Measurements from ENCODE around the gene GOLT1A.
"Not testable (repeated sequence)": the region's sequence is repeated elsewhere in the genome, so short reads cannot be mapped to it uniquely, and the experiment has no call there.

GOLT1A gene

DNA sequence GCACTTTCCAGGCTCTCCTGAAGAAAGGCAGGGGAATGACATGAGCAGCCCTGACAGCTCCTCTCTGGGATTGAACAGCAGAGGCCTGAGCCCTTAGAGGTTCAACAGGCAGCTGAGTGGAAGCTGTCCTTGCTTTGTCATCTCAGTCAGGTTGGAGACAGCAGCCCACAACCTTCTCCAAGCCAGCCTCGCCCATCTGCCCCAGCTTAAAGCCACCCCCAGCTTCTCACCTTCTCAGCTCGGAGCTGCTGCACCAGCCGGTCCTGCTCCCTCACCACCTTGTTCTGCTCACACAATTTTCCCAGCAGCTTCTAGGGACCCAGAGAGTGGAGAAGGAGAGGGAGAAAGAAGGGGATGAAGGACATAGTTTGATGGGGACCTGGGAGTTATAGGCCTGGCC lies 35.2 kb upstream of the GOLT1A start:
- no peak for DNase-seq (ENCODE audit: low spot score)

DNA sequence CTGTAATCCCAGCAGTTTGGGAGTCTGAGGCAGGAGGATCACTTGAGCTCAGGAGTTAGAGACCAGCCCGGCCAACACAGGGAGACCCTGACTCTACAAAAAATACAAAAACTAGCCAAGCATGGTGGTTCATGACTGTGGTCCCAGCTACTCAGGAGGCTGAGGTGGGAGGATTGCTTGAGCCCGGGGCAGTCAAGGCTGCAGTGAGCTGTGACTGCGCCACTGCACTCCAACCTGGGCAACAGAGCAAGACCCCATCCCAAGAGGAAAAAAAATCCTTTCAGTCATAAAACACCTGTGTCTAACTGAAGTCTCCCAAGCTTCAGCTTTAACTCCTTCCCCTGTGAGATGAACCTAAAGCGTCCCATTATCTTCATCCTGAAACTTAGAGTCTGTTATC lies 33.1 kb upstream of the GOLT1A start:
- DNase-seq (ENCODE audit: low spot score) = no peak

DNA sequence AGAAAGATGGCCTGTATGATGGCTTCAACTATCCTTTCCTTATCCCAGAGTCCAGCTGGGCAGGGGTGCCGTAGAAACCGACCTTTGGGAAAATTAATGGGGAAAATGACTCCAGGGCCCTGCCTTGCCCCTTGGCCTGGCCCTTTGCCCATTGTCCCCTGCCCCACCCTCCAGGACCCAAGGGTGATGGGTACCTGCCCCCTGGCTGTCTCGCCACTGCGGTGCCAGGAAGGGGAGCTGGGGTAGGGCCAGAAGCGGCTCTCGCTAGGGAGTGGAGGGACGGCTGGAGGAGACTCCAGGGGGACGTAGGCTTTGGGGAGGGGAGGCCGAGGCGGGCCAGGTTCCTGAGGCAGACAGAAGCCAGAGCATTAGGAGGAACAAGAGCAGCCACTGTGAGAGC lies 29.1 kb upstream of the GOLT1A start:
- DNase-seq (ENCODE audit: low spot score) = no peak

DNA sequence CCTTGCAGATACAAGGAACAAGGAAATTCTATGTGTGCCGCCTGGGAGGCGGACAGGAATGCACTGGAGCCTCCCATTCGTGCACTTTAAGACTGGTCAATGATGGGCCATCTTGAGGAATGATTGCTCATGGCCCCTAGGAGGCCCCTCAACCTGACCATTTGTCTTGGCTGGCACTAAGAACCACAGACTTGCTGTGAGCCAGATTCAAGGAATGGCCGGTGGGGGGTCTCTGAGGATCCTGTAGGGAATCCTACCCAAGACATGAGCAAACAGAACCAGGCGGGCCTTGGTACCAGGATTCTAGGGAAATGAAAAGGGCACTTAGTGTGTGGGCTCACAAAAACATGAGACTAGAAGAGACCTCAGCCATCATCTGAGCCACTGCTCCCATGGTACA lies 28.1 kb upstream of the GOLT1A start:
- DNase-seq (ENCODE audit: low spot score) = no peak

DNA sequence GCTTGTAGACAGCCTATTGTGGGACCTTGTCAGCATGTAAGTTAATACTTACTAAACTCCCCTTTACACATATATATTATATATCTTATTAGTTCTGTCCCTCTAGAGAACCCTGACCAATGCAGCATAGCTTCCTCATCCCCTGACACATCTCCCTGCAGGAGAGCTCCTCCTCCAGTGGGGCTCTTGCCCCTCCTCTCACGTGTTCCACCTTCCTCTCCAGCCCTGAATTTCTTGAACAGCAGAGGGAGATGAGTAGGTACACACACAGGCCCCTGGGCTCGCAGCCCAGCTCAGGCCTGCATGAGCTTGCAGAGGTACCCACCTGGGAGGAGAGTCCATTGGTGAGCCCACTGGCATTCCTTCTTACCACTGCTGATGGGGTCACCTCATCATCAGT lies 27.3 kb upstream of the GOLT1A start:
- DNase-seq (ENCODE audit: low spot score) = no peak

DNA sequence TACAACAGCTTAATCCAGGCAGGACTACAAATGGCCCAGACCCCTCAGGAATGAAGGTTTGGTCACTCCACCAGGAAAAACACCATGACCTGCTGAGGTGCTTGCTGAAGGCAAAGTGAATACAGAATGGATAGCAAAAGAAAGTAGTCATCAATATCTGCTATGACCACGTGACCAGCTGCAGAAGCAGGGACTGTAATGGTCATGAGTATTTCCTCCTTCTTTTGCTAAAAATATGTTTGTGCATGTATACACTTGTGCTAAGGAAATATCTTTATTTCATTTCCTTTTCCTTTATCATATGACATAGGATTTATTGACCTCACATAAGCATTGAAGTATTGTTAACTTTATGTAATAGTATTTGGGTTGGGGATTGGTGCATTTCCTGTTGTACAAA lies 26.4 kb upstream of the GOLT1A start:
- DNase-seq (ENCODE audit: low spot score) = no peak

DNA sequence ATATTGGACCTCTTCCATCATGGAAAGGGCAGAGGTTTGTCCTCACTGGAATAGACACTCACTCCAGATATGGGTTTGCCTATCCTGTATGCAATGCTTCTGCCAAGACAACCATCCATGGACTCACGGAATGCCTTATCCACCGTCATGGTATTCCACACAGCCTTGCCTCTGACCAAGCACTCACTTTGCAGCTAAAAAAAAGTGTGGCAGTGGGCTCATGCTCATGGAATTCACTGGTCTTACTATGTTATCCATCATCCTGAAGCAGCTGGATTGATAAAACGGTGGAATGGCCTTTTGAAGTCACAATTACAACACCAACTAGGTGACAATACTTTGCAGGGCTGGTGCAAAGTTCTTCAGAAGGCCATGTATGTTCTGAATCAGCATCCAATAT lies 25.6 kb upstream of the GOLT1A start:
- DNase-seq (ENCODE audit: low spot score) = not testable (repeated sequence)

DNA sequence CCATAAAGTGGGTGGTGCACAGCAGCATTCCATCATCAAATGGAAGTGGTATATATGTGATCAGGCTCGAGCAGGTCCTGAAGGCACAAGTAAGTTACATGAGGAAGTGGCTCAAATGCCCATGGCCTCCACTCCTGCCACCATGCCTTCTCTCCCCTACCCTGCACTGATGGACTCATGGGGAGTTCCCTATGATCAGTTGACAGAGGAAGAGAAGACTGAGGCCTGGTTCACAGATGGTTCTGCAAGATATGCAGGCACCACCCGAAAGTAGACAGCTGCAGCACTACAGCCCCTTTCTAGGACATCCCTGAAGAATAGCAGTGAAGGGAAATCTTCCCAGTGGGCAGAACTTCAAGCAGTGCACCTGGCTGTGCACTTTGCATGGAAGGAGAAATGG lies 24.7 kb upstream of the GOLT1A start:
- DNase-seq (ENCODE audit: low spot score) = not testable (repeated sequence)

DNA sequence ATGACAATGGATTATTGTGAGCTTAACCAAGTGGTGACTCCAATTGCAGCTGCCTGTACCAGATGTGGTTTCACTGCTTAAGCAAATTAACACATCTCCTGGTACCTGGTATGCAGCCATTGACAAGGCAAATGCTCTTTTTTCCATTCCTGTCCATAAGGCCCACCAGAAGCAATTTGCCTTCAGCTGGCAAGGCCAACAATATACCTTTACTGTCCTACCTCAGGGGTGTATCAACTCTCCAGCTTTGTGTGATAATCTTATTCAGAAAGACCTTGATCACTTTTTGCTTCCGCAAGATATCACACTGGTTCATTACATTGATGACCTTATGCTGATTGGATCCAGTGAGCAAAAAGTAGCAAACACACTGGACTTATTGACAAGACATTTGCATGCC lies 23.7 kb upstream of the GOLT1A start:
- DNase-seq (ENCODE audit: low spot score) = not testable (repeated sequence)

DNA sequence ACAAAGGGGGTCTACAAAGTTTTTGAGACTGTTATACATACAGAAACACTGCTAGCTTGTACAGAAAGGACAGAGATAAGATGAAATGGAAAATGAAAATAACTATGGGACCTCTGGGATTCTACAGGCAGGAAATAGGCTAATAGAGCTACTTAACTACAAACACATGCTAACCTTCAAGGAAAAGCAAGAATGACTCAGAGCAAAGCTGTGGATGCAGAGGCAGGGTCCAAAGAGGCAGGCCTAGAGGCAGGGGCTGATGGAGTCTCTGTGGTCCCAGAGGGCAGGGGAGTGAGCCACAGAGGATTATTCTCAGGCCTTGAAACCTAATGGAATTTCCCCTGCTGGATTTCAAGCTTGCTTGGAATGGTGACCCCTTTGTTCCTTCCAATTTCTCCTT lies 18.7 kb upstream of the GOLT1A start:
- no peak for DNase-seq (ENCODE audit: low spot score)

DNA sequence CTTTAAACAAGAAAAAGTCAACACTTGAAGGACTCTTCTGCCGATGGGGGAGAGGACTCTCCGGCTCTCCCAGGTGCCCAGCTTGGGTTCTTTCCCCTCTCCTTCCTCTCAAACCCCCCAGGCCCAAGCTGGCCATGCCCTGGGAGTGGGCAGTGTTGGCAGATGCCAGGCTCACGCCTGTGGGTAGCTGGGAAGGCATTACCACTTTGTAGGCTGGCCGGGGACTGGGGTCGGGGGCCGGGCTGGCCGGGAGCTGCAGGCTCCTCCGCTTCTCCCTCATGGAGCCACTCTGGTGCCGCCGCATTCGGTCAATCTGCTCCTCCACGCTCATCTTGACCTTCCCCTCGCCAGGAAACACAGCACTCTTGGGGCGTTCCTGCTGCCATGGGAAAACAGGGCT lies 16.4 kb upstream of the GOLT1A start:
- DNase-seq (ENCODE audit: low spot score) = no peak

DNA sequence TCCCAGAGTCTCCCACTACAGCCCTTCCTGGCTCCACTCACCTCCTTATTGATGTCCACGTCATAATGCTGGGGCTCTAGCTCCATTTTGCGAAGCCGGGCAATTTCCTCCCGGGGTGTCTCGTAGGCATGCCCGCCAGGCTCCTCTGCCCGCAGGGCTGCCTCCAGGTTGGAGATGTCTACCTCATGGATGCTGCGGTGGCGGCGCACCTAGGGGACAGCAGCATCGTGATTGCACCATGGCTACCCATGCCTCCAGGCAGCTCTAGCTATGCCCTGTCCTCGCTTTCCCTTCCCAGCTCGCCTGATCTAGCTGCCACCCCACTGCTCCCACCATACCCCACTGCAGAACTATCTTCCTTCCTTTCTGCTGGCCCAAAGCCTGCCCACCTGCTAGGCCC lies 15.1 kb upstream of the GOLT1A start:
- DNase-seq (ENCODE audit: low spot score) = no peak

DNA sequence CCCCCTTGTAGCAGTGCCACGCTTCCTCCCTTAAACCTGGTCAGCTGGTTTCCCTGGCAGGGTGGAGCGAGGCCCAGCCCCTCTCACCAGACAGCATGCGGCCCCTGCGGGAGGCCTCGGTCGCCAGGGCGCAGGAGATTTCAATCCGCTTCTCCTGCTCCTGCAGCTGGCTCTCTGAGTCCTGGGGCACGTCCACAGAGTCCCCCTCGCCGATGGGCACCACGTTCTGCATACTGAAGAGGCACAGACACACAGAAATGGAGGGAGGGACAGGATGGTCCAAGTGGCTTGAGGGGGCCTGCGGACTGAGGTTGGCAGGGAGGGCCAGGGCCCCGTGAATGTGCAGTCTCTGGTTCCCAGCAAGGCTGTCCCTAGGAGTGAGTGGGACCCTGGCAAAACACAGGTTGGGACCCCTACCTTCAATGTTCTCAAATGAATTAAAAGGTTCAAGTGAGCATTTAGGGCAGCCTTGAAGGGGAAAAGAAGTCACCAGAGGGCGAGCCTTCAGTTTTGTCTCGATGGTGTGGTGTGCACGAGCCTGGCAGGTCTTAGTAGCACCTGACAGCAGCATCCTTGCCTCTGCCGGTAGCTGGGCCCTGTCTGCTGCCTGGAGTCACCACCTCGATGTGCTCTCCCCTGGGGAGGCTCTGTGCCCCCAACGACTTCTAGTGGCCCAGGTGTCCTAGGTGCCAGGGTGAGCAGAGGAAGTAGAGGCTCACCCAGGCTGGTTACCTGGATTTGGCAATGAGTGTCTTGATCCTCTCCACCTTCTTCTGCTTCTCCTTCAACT lies 14.4 kb upstream of the GOLT1A start:
- no peak for DNase-seq (ENCODE audit: low spot score)

DNA sequence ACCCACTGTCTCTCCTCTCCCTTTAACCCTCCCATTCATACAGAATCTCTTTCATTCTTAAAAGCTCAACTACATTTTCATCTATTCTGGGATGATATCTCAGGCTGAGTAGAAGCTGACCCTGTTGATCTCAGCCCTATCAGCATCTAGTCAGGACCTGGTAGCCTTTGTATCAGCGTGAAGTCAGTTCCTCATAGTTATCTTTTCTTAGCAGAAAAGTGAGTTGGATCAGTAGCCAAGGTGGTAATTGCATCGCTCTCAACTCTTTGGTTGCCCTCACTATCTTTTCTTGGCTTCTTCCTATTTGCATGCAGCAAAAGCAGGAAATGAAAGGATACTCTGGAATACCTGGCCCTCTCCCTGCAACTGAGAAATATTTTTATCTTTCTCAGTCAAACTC lies 13.6 kb upstream of the GOLT1A start:
- no peak for DNase-seq (ENCODE audit: low spot score)

DNA sequence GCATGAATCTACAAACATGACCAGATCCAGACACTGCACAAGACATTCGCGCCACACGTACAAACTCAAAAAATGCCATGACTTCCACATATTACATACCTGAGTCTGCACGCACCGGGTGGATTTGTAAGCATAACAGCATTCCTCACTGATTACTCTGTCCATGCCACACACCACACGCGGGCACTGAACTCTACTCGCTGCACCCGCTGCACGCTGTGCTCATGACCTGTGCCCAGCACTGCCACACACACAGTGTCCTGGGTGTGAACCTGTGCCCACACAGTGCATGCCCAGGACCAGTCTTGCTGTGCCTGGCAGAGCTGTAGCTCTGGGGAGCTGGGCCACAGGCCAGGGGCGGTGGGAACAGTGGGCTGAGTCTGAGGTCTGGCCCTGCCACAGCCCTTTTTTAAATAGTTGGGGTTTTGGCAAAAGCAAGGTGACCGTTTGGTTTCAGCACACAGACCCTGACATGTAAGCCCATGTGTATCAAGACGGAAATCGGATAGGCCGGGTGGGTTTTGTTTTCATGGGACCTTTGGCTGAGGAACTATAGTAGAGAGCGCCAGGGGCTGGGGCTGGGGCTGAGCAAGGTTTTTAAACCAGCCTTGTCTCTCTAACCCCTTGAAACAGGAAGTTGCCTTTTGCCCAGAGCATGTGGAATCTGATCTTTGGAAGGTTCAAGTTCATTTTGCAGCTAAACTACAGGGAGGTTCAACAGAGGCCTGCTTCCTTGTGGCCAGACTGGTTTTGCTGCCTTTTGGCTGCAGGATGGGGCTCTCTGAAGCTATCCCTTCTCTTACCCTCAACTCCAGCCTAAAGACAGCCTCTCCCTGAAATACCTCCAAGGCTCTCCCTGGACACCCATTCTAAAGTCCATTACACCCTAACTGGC lies 12.3 kb upstream of the GOLT1A start:
- no peak for DNase-seq (ENCODE audit: low spot score)

DNA sequence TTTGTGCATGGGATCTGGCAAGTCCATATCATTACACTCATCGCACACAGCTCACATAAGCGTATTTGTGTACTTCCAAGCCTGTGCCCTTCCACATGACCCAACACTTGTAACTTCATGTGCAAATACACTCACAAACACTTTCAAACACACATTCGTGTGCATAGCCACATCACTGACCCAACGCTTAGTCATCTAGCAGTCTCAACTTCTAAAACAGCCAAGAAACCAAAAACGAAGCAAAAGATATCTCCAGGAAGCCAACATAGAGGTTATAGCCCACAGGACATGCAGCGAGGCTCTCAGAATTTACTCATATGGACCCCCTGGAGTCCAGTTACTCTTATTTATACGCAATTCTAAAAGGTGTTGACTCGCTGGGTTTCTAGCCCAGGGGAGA lies 10.9 kb upstream of the GOLT1A start:
- no peak for DNase-seq (ENCODE audit: low spot score)

DNA sequence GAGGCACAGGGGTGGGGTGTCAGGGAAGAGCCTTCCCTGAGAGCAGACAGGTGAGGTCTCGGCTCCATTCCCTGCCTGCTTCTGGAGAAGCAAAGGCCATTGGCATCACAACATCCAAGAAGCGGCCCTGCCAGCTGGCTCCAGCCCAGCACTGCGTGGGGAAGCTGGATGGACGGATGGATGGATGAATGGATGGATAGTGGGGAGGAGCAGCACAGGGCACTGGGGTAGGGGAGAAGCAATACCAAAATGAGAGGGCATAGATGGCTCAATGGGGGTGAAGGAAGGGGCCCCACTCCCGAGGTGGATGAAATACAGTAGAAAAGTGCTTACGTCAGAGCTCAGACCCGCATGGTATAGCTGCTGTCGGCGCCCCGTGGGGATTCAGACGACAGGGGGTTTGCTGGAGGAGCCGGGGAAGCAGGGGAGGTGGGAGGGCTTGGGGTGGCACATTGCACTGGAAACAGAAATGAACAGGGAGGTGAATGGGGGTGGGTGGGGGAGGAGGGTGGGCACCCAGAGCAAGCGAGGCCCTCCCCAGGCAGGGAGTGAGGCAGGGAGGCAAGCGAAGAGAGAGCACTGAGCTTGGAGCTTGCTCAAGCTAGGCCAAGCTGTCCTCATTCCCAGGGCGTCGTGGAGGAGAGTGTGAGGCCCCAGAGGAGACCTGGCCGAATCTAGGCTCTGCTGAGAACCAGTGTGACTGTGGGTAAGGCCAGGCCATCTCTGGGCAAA lies 9.5 kb upstream of the GOLT1A start:
- DNase-seq (ENCODE audit: low spot score) = no peak

DNA sequence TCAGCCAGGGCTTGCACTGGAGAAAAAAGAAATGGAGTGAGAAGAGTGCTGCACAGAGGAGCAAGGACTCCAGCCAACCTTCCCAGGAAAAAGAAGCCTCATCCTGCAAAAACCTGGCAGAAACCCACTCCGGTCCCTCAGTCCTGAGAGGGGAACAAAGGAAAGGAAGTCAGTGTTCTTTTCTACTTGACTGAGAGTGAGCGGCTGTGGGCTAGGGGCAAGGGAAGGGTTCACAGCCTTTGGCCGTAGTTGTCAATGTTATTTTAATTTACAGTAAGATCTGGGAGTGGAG lies 8.9 kb upstream of the GOLT1A start:
- DNase-seq (ENCODE audit: low spot score) = no peak

DNA sequence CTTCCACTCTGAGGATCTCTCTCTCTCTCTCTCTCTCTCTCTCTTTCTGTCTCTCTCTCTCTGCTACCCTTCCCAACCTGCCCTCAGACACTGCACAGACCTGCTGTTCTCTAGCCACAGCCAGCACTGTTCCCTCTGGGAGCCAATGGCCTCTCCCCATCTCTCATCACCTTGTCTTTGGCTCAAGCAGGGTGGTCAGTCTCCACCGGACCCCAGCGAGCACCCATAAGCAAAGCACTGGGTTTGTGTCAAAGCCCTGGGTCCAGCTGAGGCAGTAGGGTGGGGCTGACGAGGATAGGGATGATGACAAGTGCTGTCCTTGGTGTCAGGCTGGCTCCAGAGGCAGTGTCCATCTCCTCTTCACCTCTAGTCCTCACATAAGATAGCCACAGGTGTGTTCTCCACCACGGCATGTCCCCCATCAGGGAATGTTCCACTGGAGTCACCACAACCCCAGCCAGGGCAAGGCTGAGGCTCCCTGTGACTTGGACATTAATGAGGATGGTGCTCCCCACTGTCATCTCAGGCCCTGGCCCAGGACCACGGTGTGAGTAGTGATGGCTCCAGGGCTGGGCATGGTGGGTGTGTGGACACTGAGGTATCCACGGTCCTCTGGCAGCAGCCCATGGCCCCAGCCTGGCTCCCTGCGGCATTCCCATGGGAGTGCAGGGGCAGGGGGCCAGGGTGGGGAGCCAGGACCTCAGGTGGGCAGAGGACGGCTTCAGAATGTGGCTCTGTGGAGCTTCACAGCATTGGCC lies 8.4 kb upstream of the GOLT1A start:
- DNase-seq (ENCODE audit: low spot score) = no peak

DNA sequence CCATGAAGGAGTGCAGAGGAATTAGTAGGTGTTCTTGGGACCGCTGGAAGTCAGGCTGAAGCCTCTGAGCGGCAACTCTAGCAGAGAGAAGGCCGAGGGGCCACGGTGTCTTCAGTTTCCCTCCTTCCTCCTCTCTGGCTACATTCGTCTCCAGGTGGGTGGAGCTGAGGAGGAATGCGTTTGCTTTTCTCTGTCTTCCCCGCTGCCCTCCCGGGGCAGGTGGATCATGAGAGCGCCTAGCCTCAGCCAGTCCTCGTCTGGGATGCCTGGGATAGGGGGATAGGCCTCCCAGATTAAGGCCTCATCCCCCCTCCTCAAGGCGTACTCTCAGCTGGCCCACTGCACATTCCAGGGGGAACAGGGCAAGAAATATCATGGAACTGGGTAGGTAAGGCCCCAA lies 7.5 kb upstream of the GOLT1A start:
- DNase-seq (ENCODE audit: low spot score) = no peak

DNA sequence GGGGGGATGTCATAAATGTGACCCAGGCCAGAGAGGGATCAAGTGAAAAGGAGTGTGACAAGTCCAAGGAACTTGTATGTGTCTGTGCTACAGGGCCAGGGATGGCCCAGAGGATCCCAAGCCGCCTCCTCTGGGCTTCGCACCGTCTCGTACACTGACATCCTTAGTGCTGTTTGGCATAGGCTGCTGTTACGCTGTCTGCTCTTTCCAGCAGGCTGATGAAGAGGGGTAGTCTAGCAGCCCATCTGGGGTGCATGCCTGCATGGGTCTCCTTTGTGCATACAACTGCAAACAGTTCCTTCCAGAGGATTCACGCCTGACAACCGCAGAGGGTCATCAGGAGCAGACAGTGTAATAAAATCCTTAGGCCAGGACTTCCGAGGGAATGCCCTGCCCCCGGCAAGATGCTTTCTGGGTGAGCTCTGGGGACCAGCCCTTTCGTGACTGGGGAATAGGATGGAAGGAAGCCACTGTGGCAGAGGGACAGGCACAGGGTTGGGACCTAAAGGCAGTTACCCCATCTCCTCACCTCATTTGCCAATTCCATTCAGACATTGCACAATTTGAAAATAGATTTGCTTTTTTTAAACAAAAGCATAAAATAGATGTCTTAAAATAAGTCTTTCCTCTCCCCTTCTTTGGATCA lies 6.3 kb upstream of the GOLT1A start:
- DNase-seq (ENCODE audit: low spot score) = no peak

DNA sequence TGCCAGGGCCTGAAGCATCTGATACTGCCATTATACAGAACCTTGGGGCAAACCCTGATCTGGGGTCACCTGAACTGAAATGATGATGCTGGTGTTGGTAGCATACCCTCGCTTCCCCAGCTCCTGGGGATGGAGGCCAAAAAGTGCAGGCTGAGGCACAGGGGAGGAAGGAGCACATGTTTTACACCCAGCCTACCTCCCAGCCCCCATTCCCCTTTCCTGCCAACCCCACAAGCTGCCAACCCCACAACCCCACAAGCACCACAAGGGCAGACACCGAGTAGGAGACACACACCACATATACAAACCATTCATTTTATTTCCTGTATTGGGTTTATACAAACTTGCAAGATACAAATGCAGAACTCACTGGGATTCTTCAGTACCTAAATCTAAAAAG lies 4.8 kb upstream of the GOLT1A start:
- DNase-seq (ENCODE audit: low spot score) = no peak

Measured in hematopoietic multipotent progenitor cell treated with erythropoietin and hydrocortisone succinate and interleukin-3 and kit ligand, for 15 days (in vitro differentiated cells).